GM12875 (cell line): ENCODE data around the gene NLGN2.

Source experiments
- H3K4me3 ChIP-seq: one replicate; pipeline ENCODE4 v1.5.1; 2011; ENCODE audit warnings: low read depth, low read length, control low read depth
- CTCF ChIP-seq: IDR thresholded peaks from 2 replicates; pipeline ENCODE4 v1.5.1; 2011; ENCODE audit warnings: low read depth, mild to moderate bottlenecking, control low read depth, inconsistent platforms, low read length, moderate library complexity, borderline replicate concordance; ENCODE audit not compliant: insufficient read depth

Gene NLGN2

DNA sequence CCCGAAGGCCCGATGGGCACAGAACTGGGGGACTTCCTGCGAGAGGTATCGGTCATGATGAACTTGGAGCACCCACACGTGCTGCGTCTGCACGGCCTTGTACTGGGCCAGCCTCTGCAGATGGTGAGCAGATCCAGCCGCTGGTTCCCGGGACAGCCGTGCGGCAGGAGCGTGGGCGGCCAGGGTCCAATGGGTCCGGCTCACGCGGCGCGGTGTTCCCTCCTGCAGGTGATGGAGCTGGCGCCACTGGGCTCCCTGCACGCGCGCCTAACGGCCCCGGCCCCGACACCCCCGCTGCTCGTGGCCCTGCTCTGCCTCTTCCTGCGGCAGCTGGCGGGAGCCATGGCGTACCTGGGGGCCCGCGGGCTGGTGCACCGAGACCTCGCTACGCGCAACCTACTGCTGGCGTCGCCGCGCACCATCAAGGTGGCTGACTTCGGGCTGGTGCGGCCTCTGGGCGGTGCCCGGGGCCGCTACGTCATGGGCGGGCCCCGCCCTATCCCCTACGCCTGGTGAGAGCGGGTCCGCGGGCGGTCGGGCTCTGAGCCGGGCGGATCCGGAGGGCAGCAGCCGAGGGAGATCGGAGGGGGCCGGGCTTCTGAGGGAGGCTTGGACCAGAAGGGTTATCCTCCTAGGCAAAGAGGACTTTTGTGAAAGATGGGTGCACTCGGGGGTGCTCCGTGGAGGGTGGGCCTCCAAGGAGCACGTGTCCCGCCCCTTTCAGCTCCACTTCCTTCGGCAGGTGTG lies 23.7 kb upstream of the NLGN2 start:
- no peak for TF ChIP-seq CTCF
- peak overlapping the region; percentile 56 for H3K4me3 ChIP-seq

DNA sequence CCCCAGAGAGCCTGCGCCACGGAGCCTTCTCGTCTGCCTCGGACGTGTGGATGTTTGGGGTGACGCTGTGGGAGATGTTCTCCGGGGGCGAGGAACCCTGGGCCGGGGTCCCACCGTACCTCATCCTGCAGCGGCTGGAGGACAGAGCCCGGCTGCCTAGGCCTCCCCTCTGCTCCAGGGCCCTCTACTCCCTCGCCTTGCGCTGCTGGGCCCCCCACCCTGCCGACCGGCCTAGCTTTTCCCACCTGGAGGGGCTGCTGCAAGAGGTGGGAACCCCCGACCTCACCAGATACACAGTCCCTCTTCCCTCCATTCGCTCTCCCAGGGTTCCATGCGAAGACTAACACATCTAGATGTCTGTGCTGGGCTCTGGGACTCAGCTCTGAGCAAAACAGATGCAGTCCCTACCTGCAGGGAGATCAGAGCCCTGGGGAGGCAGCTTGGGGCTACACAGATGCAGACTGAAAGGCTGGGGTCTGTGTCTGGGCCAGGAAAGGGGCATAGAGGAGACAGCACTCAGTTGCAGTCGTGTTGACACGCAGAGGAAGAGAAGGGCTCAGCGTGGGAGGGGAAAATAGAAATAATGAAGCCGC lies 23.1 kb upstream of the NLGN2 start:
- no peak for TF ChIP-seq CTCF
- peak overlapping the region; percentile 56 for H3K4me3 ChIP-seq

GRCh38 chr17:7388856-7389255 lies 18.8 kb upstream of the NLGN2 start:
- H3K4me3 ChIP-seq: no peak overlapping the region
- TF ChIP-seq CTCF: no peak

GRCh38 chr17:7389924-7390910 lies 17.4 kb upstream of the NLGN2 start:
- TF ChIP-seq CTCF: no peak
- H3K4me3 ChIP-seq: no peak overlapping the region

DNA sequence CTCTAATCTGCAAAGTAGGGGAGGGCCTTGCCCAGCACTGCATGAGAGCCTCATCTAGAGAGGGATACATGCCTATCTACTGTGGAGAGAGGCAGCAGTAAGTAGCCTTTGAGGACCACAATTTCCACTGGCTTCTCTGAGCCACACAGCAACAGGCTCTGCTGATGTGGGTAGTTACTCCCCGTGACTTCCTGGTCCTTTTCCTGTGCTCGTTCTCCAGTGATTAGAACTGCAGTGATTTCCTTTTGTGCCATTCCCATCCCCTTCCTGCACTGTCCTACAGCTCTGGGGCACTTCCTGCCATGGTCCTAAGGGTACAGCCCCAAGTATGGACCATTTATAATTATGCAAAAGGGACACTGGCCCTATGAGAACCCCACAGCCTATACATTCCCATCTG lies 16.3 kb upstream of the NLGN2 start:
- no peak overlapping the region for H3K4me3 ChIP-seq
- TF ChIP-seq CTCF: no peak

DNA sequence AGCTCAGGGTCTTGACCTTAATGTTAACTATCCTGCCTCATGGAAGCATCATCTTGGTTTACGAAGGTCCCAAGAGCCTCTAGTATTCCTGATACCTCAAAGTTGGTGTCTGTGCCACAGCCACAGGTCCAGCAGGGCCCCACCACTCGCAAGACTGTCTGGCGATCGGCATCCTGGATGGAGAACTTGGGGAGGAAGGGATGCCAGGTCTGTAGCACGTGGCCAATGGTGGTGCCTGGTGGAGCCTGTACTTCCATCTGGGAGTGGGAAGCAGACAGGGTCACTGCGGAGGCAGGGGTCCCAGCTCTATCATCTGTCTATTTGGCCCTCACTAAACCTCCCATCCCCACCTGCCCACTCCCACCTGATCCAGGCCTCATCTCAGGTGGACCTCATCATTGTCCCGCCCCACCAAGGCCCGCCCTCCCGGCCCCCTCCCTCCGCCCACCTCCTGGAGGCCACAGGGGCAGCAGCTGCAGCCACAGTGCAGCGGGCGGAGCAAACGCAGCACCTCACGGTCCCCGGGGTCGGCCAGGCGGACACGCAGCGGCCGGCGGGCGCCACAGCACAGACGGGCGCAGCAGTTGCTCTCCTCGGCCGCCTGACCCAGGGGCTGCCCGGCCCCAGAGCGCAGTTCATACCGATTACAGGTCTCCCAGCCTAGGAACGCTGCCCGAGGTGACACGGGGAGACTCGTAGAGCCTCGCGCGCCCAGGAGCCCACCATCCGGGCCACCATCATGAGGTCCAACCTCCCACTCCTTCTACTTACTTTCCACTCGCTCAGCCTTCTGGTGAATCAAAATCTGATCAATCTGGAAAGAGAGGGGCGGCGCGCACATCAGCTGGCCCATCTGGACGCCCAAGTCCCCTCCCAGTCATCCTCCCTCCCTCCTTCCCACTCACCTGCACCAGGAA lies 14.7 kb upstream of the NLGN2 start:
- no peak for TF ChIP-seq CTCF
- H3K4me3 ChIP-seq: peak overlapping the region; percentile 92
